Peyer's patch (tissue), 4 donors: Measurements from ENCODE around the gene ADM2.

ENCODE experiments used
- CTCF ChIP-seq, 6 experiments: fragments of 450-650 bp in 4 of 6; fragments of 200-600 bp in 2 of 6; sonication (generic) in 1 of 6; IDR thresholded peaks; one replicate each; pipeline ENCODE4 v1.5.1; 2017 to 2019; ENCODE audit warnings: antibody characterized with exemption in 6 of 6, mild to moderate bottlenecking in 3 of 6, moderate library complexity in 1 of 6
- POLR2A ChIP-seq, 2 donors: fragments of 450-650 bp; IDR thresholded peaks; one replicate each; pipeline ENCODE4 v1.5.1; 2017; ENCODE audit warnings: antibody characterized with exemption in 2 of 2, mild to moderate bottlenecking in 2 of 2, moderate library complexity in 2 of 2

- no peak for TF ChIP-seq CTCF (IDR thresholded peaks at IDR 0.05)
- TF ChIP-seq POLR2A (IDR thresholded peaks at IDR 0.05): no peak
Measured at GRCh38 chr22:50487290-50488005, 6.1 kb downstream of the ADM2 start.
